ENCODE measurements around the gene SLC7A11.

GRCh38 chr4:138275963-138276621 lies 33.9 kb upstream of the SLC7A11 start:
- TF ChIP-seq RAD21 (conservative IDR thresholded peaks at IDR 0.05): no peak
- no peak for TF ChIP-seq CTCF (IDR thresholded peaks at IDR 0.05; ENCODE audit: poor library complexity, severe bottlenecking)
- no peak for TF ChIP-seq TAF1 (IDR thresholded peaks at IDR 0.05; ENCODE audit: low read depth)
